Ishikawa (cell line): ENCODE measurements around the gene CSF1.
A peak's percentile ranks its signal among the peaks of the same experiment; 100 is the strongest.

Experiments
- CEBPB ChIP-seq: IDR thresholded peaks from 2 replicates; pipeline ENCODE4 v1.6.1; 2012
- CREB1 ChIP-seq: IDR thresholded peaks from 2 replicates; pipeline ENCODE4 v1.6.1; 2012; ENCODE audit warnings: low read depth
- EGR1 ChIP-seq: IDR thresholded peaks from 2 replicates; pipeline ENCODE4 v1.6.1; 2012
- EP300 ChIP-seq: IDR thresholded peaks from 2 replicates; pipeline ENCODE4 v1.6.1; 2012; ENCODE audit warnings: borderline replicate concordance
- FOXM1 ChIP-seq: IDR thresholded peaks from 2 replicates; pipeline ENCODE4 v1.6.1; 2012; ENCODE audit warnings: low read depth, borderline replicate concordance
- NFIC ChIP-seq: IDR thresholded peaks from 2 replicates; pipeline ENCODE4 v1.6.1; 2012
- RAD21 ChIP-seq: IDR thresholded peaks from 2 replicates; pipeline ENCODE4 v1.6.1; 2012; ENCODE audit warnings: low read depth
- TAF1 ChIP-seq: IDR thresholded peaks from 2 replicates; pipeline ENCODE4 v1.6.1; 2012; ENCODE audit warnings: low read depth, mild to moderate bottlenecking
- TCF12 ChIP-seq: IDR thresholded peaks from 2 replicates; pipeline ENCODE4 v1.6.1; 2012; ENCODE audit warnings: low read depth
- TEAD4 ChIP-seq: IDR thresholded peaks from 2 replicates; pipeline ENCODE4 v1.6.1; 2012
- YY1 ChIP-seq: IDR thresholded peaks from 2 replicates; pipeline ENCODE4 v1.6.1; 2012; ENCODE audit warnings: low read depth
- ZBTB7A ChIP-seq: IDR thresholded peaks from 2 replicates; pipeline ENCODE4 v1.6.1; 2012; ENCODE audit warnings: low read depth
- TF ChIP-seq, protein P1 (sequence below): IDR thresholded peaks from 2 replicates; pipeline ENCODE4 v1.6.1; 2012; ENCODE audit warnings: low read depth, mild to moderate bottlenecking
- TF ChIP-seq, protein P2 (sequence below): IDR thresholded peaks from 2 replicates; pipeline ENCODE4 v1.6.1; 2012
- TF ChIP-seq, protein P3 (sequence below): IDR thresholded peaks from 2 replicates; pipeline ENCODE4 v1.6.1; 2012

CSF1 gene

DNA sequence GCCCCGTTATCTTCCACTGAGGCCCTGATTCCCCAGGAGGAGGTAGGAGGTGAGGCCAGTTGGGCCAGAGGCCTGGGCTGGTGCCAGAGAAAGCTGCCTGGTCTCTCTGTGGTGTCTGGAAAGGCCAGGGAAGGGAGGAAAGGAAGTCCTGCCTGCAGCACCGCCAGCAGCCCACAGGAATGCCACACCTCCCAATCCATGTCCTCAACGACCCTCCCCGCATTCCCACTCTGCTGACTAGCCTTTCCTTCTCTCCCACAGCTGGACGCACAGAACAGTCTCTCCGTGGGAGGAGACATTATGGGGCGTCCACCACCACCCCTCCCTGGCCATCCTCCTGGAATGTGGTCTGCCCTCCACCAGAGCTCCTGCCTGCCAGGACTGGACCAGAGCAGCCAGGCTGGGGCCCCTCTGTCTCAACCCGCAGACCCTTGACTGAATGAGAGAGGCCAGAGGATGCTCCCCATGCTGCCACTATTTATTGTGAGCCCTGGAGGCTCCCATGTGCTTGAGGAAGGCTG is 18.0 kb downstream of the CSF1 start:
- no peak for TF ChIP-seq EGR1
- TF ChIP-seq CEBPB: no peak
- TF ChIP-seq, protein P1, sequence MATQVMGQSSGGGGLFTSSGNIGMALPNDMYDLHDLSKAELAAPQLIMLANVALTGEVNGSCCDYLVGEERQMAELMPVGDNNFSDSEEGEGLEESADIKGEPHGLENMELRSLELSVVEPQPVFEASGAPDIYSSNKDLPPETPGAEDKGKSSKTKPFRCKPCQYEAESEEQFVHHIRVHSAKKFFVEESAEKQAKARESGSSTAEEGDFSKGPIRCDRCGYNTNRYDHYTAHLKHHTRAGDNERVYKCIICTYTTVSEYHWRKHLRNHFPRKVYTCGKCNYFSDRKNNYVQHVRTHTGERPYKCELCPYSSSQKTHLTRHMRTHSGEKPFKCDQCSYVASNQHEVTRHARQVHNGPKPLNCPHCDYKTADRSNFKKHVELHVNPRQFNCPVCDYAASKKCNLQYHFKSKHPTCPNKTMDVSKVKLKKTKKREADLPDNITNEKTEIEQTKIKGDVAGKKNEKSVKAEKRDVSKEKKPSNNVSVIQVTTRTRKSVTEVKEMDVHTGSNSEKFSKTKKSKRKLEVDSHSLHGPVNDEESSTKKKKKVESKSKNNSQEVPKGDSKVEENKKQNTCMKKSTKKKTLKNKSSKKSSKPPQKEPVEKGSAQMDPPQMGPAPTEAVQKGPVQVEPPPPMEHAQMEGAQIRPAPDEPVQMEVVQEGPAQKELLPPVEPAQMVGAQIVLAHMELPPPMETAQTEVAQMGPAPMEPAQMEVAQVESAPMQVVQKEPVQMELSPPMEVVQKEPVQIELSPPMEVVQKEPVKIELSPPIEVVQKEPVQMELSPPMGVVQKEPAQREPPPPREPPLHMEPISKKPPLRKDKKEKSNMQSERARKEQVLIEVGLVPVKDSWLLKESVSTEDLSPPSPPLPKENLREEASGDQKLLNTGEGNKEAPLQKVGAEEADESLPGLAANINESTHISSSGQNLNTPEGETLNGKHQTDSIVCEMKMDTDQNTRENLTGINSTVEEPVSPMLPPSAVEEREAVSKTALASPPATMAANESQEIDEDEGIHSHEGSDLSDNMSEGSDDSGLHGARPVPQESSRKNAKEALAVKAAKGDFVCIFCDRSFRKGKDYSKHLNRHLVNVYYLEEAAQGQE: no peak
- TF ChIP-seq, protein P2, sequence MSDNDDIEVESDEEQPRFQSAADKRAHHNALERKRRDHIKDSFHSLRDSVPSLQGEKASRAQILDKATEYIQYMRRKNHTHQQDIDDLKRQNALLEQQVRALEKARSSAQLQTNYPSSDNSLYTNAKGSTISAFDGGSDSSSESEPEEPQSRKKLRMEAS: no peak
- no peak for TF ChIP-seq TAF1
- no peak for TF ChIP-seq TCF12
- no peak for TF ChIP-seq RAD21
- no peak for TF ChIP-seq ZBTB7A
- no peak for TF ChIP-seq TEAD4
- TF ChIP-seq CREB1: no peak
- TF ChIP-seq NFIC: no peak
- TF ChIP-seq EP300: no peak
- TF ChIP-seq FOXM1: no peak
- no peak for TF ChIP-seq YY1
- TF ChIP-seq, protein P3, sequence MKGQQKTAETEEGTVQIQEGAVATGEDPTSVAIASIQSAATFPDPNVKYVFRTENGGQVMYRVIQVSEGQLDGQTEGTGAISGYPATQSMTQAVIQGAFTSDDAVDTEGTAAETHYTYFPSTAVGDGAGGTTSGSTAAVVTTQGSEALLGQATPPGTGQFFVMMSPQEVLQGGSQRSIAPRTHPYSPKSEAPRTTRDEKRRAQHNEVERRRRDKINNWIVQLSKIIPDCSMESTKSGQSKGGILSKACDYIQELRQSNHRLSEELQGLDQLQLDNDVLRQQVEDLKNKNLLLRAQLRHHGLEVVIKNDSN: no peak

DNA sequence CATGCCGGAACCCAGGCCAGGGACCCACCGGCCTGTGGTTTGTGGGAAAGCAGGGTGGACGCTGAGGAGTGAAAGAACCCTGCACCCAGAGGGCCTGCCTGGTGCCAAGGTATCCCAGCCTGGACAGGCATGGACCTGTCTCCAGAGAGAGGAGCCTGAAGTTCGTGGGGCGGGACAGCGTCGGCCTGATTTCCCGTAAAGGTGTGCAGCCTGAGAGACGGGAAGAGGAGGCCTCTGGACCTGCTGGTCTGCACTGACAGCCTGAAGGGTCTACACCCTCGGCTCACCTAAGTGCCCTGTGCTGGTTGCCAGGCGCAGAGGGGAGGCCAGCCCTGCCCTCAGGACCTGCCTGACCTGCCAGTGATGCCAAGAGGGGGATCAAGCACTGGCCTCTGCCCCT is 18.5 kb downstream of the CSF1 start:
- TF ChIP-seq CREB1 (no peak), TEAD4 (no peak)

DNA sequence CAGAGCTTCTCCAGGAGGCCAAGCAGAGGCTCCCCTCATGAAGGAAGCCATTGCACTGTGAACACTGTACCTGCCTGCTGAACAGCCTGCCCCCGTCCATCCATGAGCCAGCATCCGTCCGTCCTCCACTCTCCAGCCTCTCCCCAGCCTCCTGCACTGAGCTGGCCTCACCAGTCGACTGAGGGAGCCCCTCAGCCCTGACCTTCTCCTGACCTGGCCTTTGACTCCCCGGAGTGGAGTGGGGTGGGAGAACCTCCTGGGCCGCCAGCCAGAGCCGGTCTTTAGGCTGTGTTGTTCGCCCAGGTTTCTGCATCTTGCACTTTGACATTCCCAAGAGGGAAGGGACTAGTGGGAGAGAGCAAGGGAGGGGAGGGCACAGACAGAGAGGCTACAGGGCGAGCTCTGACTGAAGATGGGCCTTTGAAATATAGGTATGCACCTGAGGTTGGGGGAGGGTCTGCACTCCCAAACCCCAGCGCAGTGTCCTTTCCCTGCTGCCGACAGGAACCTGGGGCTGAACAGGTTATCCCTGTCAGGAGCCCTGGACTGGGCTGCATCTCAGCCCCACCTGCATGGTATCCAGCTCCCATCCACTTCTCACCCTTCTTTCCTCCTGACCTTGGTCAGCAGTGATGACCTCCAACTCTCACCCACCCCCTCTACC is 19.1 kb downstream of the CSF1 start:
- TF ChIP-seq ZBTB7A (no peak), FOXM1 (no peak), YY1 (no peak), TAF1 (no peak), CREB1 (no peak), TCF12 (no peak), EP300 (no peak)
- TF ChIP-seq, protein P3: no peak

DNA sequence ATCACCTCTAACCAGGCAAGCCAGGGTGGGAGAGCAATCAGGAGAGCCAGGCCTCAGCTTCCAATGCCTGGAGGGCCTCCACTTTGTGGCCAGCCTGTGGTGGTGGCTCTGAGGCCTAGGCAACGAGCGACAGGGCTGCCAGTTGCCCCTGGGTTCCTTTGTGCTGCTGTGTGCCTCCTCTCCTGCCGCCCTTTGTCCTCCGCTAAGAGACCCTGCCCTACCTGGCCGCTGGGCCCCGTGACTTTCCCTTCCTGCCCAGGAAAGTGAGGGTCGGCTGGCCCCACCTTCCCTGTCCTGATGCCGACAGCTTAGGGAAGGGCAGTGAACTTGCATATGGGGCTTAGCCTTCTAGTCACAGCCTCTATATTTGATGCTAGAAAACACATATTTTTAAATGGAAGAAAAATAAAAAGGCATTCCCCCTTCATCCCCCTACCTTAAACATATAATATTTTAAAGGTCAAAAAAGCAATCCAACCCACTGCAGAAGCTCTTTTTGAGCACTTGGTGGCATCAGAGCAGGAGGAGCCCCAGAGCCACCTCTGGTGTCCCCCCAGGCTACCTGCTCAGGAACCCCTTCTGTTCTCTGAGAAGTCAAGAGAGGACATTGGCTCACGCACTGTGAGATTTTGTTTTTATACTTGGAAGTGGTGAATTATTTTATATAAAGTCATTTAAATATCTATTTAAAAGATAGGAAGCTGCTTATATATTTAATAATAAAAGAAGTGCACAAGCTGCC is 19.8 kb downstream of the CSF1 start:
- TF ChIP-seq, protein P1: no peak
- TF ChIP-seq ZBTB7A: no peak
- TF ChIP-seq YY1: no peak
- TF ChIP-seq CEBPB: no peak

DNA sequence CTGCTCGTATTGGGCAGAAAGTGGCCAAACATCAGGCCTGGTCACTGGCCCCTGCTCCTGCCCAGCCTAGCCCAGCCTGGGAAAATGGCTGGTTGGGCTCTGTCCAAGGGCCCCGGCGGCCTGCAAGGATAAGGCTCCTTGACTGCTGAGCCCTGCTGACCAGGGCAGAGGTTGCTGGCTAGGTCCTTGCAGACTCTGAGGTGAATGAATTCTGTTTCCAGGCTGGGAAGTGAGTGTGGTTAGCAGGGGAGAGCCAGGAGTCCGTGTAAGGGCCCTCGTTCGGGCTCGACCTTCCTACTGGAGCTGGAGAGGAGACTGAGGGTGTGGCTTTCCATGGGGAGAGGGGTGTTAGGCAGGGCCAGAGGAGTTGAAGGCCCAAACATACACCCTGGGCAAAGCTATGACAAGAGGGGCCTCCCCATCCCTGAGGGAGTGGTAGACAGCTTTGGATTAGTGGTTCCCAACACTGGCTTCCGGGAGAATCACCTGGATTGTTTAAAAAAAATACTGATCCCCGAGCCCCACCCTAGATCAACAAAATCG is 20.6 kb downstream of the CSF1 start:
- no peak for TF ChIP-seq YY1
- no peak for TF ChIP-seq ZBTB7A
- no peak for TF ChIP-seq EP300
- TF ChIP-seq, protein P3: no peak
- TF ChIP-seq TCF12: 0 out of 2 replicates have a peak, but pooled peaks have one; percentile 32
- TF ChIP-seq TEAD4: no peak
